HG02798 (cell line): ENCODE results near the gene PBRM1.
"Not testable (repeated sequence)": the region's sequence is repeated elsewhere in the genome, so short reads cannot be mapped to it uniquely, and the experiment has no call there.

Experiments used
- ATAC-seq: cut with Tn5 transposase; IDR thresholded peaks from one replicate; pipeline ENCODE4 v1.9.1; 2021; ENCODE audit warnings: mild to moderate bottlenecking; ENCODE audit not compliant: unreplicated experiment, poor library complexity

The PBRM1 gene

GRCh38 chr3:52705438-52705687 is 19.6 kb upstream of the PBRM1 start:
- ATAC-seq, result no peak

GRCh38 chr3:52704611-52705437 is 19.1 kb upstream of the PBRM1 start:
- no peak for ATAC-seq

DNA sequence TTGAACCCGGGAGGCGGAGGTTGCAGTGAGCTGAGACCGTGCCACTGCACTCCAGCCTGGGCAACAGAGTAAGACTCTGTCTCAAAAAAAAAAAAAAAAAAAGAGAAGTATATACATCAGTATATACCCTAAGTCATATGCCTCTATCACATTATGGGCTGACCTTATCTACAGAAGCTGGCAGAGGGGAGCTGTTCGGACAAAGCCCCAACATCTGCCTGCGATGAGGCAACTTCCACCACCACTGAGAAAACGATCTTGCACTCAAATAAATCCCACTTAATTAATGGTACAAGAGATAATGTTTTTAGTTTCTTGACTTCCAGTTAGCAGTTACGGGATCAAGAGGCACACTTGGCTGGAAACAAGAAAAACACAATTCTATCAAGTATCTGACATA is 17.6 kb upstream of the PBRM1 start:
- ATAC-seq, result no peak

DNA sequence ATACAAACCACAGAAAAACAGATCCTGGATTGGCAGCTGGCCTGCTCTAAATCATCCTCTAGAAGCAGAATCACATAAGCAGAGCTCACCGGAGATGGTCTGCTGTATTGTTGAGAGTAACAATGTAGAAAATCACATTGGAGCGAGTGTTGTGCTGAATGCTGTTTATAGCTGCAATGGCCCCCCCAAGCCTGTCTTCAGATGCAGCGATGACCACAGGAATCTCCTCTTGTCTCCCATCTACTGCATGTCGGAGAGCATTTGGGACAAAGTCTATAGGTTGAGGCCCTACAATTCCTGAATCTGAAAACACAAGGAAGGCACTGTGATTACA is 11.9 kb upstream of the PBRM1 start:
- no peak for ATAC-seq

DNA sequence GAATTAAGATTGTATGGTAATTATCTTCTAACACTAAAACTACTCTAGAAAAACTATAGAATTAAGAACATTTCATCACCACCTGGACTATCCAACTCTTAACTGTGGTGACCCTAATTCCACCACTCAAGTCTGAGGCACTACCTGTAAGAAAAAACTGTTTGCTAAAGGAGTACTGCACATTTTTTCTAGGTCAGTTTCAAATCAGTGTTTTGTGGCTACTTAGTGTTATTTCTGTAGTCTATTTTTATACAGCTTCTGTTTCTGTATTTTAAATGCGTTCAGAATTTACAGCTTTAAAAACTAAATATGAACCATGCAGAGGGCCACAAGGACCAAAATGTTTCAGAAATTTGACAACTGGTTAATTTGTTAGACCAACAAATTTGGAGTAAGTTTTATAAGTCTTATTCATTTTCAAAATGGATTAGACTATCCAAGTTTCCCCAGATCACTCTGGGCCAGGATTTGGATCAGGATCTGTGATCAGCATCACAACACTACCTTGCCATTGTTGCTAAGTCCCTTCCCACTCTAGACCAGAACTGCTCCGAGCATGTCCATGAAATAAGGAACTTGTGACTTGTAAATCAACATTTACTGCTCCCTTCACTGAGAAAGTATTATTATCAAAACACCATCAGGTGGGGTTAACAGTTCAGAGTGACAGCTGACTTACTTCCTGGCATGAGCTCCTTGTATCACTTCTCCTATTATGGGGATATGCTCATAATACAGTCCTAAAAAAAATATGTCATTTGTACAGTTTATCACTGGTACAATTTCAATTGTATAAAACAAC is 11.3 kb upstream of the PBRM1 start:
- no peak for ATAC-seq

- no peak for ATAC-seq
Observed at GRCh38 chr3:52695798-52696671, 10.3 kb upstream of the PBRM1 start.

DNA sequence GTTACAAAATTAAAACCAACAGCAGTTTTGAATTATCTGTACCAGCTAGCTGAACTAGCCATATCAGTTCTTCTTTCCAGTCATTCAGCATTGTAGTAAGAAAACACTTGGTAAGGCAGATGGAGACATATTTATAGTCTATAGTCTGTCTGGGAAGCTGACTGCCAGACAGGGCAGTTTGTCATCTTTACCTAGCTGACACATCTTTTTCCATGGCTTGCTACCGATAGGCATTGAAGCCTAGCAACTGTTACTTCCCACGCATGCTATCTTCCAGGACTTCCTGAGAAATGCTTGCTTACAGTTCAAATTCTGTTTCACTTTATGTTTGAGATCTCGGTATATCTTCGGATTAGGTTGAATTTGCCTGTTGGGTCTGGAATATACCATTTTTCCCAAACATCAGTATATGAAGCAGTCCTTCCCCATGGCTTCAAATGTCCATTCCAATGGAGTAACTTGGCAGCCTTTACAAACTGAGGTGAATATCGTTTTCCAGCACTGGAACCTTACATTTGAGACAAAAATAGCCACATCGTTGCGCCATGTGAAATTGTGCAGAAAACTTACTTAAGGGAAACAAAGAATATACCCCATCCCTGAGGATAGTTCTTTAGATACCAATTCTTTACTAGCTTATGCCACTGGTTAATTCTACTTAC is 8.9 kb upstream of the PBRM1 start:
- no peak for ATAC-seq

DNA sequence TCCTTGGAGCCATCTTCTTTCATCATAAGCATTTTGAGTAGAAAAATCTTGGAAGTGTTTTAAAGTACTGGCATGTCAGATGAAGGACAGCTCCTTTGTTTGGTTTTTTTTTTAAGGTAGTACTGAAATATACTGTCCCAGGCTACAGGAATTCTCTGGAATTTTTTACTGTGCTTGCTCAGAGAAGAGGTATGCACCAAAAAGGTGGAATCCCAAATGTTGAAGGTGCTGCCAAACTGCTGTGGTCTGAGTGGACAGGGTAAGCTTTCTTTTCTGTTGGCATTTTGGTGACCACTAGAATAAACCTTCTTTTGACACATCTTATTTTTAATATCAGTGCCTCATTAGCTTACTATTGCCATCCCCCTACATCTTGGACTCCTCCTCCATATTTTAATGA is 7.4 kb upstream of the PBRM1 start:
- no peak for ATAC-seq

DNA sequence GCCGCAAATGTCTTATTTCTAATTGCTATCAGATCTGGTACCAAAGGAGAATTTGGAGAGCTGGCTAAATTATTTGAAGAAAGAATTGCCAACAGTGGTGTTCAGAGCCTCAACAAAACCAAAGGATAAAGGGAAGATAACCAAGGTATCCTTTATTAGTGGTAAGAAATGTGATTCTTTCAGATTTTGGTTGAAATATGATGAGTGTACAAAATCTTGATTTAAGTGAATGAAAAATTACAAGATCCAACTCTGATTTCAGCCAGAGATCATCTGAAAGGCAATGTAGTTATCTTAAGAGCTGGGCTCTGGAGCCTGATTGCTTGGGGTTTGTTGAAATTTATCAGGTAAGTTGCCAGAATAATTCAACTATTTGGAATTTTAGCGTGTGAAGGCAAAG is 4.8 kb upstream of the PBRM1 start:
- ATAC-seq, result no peak

DNA sequence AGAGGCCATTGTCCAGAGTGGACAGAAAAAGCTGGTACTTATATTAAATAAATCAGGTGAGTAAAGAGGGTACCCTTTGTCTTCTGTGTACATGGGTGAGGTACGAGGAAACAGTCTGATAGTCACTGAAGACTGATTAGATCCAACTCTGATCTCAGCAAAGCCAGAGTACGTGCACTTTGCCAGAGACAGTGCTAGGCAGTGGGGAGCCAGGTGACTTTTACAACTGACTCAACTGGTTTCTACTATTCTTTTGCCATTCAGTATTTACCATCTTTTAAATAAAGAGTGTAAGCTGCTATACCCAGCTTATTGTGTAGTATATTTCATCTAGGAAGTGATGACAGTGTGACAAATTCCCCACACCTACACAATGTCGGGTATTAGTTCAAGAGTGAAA is 3.4 kb upstream of the PBRM1 start:
- no peak for ATAC-seq

GRCh38 chr3:52688266-52688665 is 2.6 kb upstream of the PBRM1 start:
- no peak for ATAC-seq

- ATAC-seq, result peak; percentile 84
Observed at GRCh38 chr3:52685285-52685708, 416 bp downstream of the PBRM1 start.

DNA sequence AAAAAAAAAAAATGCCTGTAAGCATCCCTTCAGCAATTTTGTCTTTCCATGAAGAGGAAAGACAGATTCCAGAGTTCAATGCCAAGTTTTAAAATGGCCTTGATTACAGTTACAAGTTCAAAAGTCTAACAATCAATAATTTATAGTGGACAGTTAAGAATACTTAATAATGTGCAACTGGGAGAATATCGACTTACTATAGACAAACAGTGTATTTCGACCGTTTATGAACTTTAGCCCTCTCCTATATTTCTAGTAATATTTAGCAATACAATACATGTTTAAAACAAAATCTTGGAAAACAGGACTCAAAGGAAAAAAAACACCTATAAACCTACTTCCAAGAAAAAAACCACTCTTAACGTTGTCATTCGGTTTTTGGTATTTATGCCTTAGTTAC is 1.5 kb downstream of the PBRM1 start:
- no peak for ATAC-seq

DNA sequence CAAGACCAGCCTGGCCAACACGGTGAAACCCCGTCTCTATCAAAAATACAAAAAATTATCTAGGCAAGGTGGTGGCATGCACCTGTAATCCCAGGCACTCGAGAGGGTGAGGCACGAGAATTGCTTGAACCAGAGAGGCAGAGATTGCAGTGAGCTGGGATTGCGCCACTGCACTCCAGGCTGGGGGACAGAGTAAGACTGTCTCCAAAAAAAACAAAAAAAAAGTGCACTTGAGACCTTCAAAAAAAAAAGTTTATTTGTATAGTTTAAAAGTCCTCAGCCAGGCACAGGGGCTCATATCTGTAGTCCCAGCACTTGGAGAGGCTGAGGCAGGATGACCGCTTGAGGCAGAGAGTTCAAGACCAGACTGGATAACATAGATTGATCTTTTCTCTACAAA is 2.1 kb downstream of the PBRM1 start:
- no peak for ATAC-seq

- ATAC-seq, result no peak
Observed at GRCh38 chr3:52682016-52682415, 3.7 kb downstream of the PBRM1 start.

DNA sequence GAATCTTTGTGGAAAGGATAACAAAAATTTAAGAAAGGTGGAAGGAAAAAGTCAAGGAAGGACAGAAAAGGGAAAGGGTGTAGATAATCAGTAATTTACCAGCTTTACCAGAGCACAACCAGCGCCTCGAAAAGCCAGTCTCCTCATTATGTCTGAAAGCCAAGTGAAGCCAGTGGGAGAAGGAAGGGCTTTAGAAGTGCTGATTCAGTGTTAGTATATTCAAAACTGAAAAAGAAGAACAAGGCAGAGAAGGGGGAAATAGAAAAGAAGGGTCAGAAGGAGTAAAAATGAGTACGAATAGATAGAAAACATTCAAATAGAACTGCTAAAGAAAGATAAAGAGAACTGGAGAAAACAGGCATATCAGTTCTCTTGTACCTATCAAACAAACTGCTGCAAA is 4.1 kb downstream of the PBRM1 start:
- ATAC-seq, result no peak

DNA sequence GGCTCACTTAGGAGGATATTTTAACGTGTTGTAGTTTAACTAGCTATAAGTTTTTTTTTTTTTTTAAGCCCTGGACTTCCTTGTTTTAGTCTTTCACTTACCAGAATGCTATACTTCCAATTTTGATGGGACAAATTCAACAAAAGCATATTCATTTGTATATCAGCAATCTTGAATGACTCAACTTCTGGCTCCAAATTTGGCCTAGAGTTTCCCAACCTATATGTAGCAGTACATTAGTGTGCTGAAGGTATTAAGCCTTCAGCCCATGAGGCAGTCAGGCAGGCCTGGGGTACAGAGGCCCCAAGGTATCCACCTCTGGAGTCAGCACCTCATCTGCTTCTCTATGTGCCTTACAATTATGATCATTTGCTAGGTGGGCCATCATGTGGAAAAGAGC is 5.9 kb downstream of the PBRM1 start:
- ATAC-seq, result no peak

- no peak for ATAC-seq
Observed at GRCh38 chr3:52679199-52679538, 6.5 kb downstream of the PBRM1 start.

DNA sequence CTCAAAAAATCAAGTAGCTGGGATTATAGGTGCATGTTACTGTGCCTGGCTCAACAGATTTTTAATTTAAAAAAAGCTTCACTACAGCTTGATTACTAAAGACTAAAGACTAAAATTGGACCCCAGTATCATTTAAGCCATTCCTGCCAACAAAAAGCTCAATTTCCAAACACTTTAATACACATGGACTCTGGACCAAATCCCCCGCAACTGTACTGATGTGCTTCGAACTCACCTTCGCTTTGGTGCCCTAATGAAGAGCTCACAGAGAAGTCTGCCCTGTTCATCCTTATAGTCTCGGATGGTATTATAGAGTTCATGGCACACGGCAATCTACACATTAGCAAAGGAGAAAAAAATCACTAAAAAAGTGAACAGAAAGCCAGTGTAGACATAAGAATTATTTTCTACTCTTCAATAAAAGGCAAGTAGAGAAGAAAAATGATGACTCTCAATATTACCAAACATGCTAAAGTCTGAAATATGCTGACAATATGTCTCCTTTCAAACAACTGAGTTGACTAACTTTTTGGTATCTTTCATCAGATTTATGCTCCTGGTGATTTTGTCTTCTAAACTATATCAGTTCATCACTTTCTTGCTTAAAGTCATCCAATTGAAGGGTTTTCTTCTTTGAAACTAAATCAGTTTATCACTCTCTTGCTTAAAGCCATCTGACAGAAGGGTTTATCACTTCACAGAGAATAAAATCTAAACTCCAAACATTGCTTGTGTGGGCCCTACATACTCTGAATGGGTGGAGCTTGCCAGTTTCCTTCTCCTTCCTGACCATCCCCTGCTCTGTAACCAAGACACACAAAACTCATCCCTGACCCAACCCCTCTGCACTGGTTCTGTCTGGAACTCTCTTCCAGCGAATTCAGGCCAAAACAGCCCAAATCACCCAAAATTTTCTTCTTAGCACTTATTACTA is 7.2 kb downstream of the PBRM1 start:
- ATAC-seq, result no peak

- ATAC-seq, result not testable (repeated sequence)
Observed at GRCh38 chr3:52676201-52676600, 9.5 kb downstream of the PBRM1 start.
